Activated T-cell treated with anti-CD3 and anti-CD28 coated beads, Interleukin-2, amount 50 U/mL, for 48 hours (primary cell): ENCODE measurements around the gene PRXL2C.

Experiments used
- DNase-seq, 2 experiments: peaks; one replicate each; pipeline ENCODE4 v3.0.0-alpha.2; 2020

The PRXL2C gene

DNA sequence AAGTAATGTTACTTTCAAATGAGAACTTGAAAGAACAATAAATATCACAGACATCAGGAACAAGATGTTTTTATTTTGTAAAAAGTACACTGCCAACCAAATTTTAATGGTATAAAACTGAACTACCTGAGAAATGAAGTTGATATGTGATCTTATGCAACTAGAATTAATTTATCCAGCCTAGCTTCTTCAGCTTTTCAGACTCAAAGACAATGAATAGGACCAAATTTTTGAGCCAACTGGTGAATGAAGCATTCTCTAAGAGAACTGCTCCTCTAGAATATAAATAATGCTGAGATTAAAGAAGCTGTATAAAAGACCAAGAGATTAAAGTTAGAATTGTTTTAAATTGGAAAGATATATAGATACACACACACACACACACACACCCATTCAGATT lies 45.4 kb downstream of the PRXL2C start:
- DNase-seq: no peak

DNA sequence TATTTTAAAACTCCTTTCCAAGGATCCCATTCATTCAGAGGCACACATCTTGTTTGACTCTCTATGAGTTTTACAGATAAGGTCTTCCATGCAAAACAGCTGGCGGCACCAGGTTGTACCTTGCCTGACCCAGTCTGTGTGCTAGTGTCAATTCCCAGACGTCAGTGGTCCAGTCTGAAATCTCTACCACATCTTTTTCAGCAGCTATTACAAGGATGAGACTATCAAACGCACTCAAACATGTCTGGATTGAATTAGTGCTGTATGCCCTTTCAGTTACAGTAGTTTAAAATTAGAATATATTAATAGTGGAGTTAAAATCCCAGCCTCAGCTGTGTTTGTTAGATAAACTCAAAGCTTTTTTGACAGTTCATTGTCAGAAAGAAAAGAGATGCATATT lies 47.1 kb downstream of the PRXL2C start:
- no peak for DNase-seq

DNA sequence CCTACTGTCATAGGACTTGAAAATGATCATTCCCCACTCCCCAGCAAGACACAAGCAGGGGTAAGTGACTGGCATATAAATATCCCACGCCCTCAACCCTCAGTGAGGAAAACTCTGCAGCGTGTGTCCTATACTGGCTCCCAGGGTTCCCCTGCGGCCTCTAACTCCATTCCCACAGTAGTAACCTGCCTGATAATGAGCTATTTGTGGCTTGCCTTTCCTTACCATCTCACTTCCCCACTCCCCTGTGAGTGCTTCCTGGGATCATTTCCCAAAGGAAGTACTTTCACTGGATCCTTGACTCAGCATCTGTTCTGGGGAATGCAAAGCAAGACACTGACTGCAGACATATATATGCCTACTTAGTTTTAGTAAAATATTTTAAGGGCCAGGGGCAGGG lies 49.8 kb downstream of the PRXL2C start:
- no peak for DNase-seq

DNA sequence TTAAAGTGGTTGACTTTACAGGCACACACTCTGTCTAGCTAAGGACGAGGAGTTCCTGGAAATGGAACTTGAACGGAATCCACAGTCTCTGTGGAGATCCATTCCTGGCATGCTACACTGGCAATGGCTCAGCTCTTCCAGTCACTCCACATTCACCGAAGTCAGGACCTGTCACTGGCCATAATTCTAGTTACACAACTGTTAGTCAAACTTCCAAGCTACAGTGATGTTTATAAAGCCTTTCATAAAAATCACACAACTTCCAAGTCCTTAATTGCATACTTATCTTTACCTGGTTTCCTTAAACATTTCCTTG lies 51.2 kb downstream of the PRXL2C start:
- DNase-seq: no peak

DNA sequence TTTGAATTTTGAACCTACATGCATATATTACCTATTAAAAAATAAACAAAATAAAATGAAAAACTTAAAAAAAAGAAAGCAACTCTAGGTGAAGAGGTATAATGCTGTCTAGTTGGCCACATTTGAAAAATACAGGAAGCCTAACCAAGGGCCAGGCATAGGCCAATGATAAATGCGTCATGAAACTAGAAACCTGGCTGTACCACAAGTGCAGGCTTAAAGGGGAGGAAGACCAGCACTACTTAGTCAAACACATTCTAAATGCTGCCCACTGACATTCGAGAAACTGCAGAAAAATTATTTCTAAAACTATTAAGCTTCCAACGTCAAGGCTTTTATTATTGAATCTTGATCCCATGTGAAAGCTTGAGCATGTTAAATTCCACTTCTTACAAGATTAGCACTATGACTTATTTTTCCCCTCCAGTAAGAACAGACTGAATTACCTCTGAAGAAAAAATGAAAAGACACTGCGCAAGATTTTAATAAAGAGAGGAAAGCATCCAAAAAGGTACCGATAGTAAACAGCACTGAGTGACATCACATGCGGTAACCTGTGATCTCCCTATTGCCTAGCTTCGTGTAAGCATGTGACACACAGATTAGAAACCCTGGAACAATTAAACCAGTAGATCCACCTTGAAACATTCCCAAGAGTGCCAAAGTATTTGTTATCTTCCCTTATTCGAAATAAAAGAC lies 51.7 kb downstream of the PRXL2C start:
- no peak for DNase-seq

DNA sequence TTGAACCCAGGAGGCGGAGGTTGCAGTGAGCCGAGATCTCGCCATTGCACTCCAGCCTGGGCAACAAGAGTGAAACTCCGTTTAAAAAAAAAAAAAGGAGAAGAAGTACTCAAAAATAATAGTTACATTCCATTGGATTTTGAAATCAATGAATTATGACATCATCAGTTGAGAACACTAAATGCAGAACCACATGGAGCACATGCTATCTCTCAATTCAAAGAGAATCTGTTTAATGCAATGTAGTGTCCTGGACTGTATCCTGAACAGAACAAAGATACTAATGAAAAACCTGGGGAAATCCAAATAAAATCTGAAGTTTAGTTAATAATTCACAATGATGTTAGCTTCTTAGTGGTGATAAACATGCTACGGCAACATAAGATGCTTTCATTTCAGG lies 55.8 kb downstream of the PRXL2C start:
- DNase-seq: no peak

DNA sequence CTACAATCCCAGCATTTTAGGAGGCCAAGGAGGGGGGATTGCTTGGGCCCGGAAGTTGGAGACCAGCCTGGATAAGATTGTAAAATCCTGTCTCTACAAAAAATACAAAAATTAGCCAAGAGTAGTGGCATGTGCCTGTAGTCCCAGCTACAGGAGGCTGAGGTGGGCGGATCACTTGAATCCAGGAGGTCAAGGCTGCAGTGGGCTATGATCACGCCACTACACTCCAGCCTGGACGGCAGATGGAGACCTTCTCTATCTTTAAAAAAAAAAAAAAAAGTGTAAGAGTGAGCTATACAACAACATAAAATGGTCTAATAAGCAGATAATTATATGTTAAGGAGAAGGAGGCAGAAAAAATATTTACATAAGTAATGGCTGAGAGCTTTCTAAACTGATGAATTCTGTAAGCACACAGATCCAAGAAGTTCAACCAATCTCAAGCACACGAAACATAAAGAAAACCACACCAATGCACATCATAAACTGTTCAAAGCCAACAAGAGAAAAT lies 58.5 kb downstream of the PRXL2C start:
- DNase-seq: no peak
